Hair follicle dermal papilla cell (primary cell): ENCODE measurements around the gene SYT6. TPM values are rescaled to one million over a fixed set of nuclear protein-coding genes. Genes with fewer than 3 reads are reported as not detected.

Source experiments
- total RNA-seq: library from RNA; depleted of rRNA; stranded (reverse); fragments of >200 nt; gene quantifications from 2 replicates; pipeline ENCODE4 v1.2.3, GENCODE V29; 2012

SYT6 gene
- total RNA-seq, result under 0.01 TPM in 1 of 2 replicates, not detected in the other

GRCh38 chr1:114153261-114154145 lies at the start of gene SYT6:
TSS of gene SYT6 (minus strand) at chr1:114153869. CDS start at chr1:114153772, 97 bp downstream.

Other genes starting within 250 kb of the SYT6 start
- 14.0 and 17.0 TPM in 2 replicates for gene AP4B1, start 249.1 kb downstream of the SYT6 start, total RNA-seq
- 4.4 and 4.9 TPM in 2 replicates for gene DCLRE1B, start 248.5 kb downstream of the SYT6 start, total RNA-seq
- 33.2 and 36.5 TPM in 2 replicates for gene HIPK1, start 224.5 kb downstream of the SYT6 start, total RNA-seq
- gene OLFML3, start 174.4 kb downstream of the SYT6 start, total RNA-seq, result 264 TPM in 2 replicates